SKM-1 treated with dmso at 0.1 percent for 144 hours (cell line): ENCODE measurements around the gene CCL7.

ENCODE experiments used
- DNase-seq: peaks from one replicate; lab custom pipeline; 2025; ENCODE audit not compliant: unreplicated experiment; lab: John Stamatoyannopoulos, UW

The CCL7 gene

GRCh38 chr17:34246446-34246845 lies 23.6 kb upstream of the CCL7 start:
- peak; percentile 88 for DNase-seq

GRCh38 chr17:34246881-34247280 lies 23.1 kb upstream of the CCL7 start:
- DNase-seq: no peak

GRCh38 chr17:34248511-34249024 lies 21.5 kb upstream of the CCL7 start:
- DNase-seq: peak; percentile 38

GRCh38 chr17:34249061-34249460 lies 21.0 kb upstream of the CCL7 start:
- no peak for DNase-seq

- no peak for DNase-seq
Measured at GRCh38 chr17:34249478-34249877, 20.5 kb upstream of the CCL7 start.

GRCh38 chr17:34251186-34251585 lies 18.8 kb upstream of the CCL7 start:
- no peak for DNase-seq

- DNase-seq: peak; percentile 82
Measured at GRCh38 chr17:34252095-34252443, 18.0 kb upstream of the CCL7 start.

- no peak for DNase-seq
Measured at GRCh38 chr17:34252444-34253138, 17.4 kb upstream of the CCL7 start.

GRCh38 chr17:34253139-34253525 lies 16.9 kb upstream of the CCL7 start:
- no peak for DNase-seq

GRCh38 chr17:34254146-34254545 lies 15.9 kb upstream of the CCL7 start:
- DNase-seq: no peak

- DNase-seq: no peak
Measured at GRCh38 chr17:34254651-34255380, 15.2 kb upstream of the CCL7 start, which contains the start of gene CCL2. Gene CCL2, plus strand, starts transcription at chr17:34255285. Its CDS starts 65 bp downstream, at chr17:34255350.

GRCh38 chr17:34255381-34255732 lies 14.7 kb upstream of the CCL7 start:
- no peak for DNase-seq

- DNase-seq: no peak
Measured at GRCh38 chr17:34255841-34256240, 14.2 kb upstream of the CCL7 start.

- DNase-seq: no peak
Measured at GRCh38 chr17:34257299-34257985, 12.6 kb upstream of the CCL7 start.

- DNase-seq: no peak
Measured at GRCh38 chr17:34257986-34258326, 12.1 kb upstream of the CCL7 start.

GRCh38 chr17:34259146-34259545 lies 10.9 kb upstream of the CCL7 start:
- DNase-seq: no peak

- no peak for DNase-seq
Measured at GRCh38 chr17:34260861-34261260, 9.2 kb upstream of the CCL7 start.

- DNase-seq: no peak
Measured at GRCh38 chr17:34261568-34262337, 8.3 kb upstream of the CCL7 start.

- DNase-seq: no peak
Measured at GRCh38 chr17:34265711-34266110, 4.3 kb upstream of the CCL7 start.

- no peak for DNase-seq
Measured at GRCh38 chr17:34275881-34276280, 5.9 kb downstream of the CCL7 start.

- DNase-seq: no peak
Measured at GRCh38 chr17:34276826-34277225, 6.8 kb downstream of the CCL7 start.
